Esophagus muscularis mucosa (tissue), 4 donors: Measurements from ENCODE around the gene ARHGAP21.

ENCODE experiments used
- EP300 ChIP-seq: sonication (generic); formaldehyde crosslinking; IDR thresholded peaks from one replicate; pipeline ENCODE4 v1.6.1; 2017; ENCODE audit warnings: antibody characterized with exemption
- POLR2A ChIP-seq: fragments of 450-650 bp; IDR thresholded peaks from one replicate; pipeline ENCODE4 v1.6.1; 2017; ENCODE audit warnings: antibody characterized with exemption, moderate library complexity, mild to moderate bottlenecking, low read depth
- POLR2AphosphoS5 ChIP-seq, 2 donors: sonication (generic); formaldehyde crosslinking; IDR thresholded peaks; one replicate each; pipeline ENCODE4 v1.6.1; 2017; ENCODE audit warnings: antibody characterized with exemption in 2 of 2
- TF ChIP-seq, protein P1 (sequence below), 3 experiments: fragments of 200-600 bp in 2 of 3; fragments of 450-650 bp in 1 of 3; sonication (generic) in 2 of 3; IDR thresholded peaks; one replicate each; pipeline ENCODE4 v1.5.1; 2017 to 2019; ENCODE audit warnings: antibody characterized with exemption in 3 of 3, mild to moderate bottlenecking in 2 of 3, moderate library complexity in 1 of 3

DNA sequence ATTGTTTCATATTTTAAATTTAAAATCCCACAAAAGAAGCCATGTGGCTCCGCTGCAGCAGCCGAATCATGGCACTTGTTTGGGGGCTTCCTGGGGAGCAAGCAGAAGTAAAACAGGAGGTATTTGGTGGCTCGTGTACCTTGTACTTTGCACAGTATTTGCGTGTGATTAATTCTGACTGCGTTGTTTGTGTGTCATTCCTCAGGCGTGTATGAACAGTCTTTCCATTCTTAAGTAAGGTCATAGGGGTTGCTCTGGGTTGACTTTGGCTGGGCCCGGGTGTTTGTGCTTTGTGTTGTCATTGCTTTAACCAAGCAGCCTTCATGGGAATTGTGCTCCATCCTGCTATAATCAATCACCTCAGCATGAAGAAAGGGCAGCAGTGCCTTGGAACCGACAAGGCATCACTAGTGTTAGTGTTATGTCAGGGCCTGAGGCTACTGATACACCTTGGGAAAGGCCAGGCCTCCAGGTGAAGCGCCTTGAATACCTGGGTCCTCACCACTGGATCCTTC is 182.4 kb downstream of the ARHGAP21 start:
- TF ChIP-seq, protein P1, sequence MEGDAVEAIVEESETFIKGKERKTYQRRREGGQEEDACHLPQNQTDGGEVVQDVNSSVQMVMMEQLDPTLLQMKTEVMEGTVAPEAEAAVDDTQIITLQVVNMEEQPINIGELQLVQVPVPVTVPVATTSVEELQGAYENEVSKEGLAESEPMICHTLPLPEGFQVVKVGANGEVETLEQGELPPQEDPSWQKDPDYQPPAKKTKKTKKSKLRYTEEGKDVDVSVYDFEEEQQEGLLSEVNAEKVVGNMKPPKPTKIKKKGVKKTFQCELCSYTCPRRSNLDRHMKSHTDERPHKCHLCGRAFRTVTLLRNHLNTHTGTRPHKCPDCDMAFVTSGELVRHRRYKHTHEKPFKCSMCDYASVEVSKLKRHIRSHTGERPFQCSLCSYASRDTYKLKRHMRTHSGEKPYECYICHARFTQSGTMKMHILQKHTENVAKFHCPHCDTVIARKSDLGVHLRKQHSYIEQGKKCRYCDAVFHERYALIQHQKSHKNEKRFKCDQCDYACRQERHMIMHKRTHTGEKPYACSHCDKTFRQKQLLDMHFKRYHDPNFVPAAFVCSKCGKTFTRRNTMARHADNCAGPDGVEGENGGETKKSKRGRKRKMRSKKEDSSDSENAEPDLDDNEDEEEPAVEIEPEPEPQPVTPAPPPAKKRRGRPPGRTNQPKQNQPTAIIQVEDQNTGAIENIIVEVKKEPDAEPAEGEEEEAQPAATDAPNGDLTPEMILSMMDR (IDR thresholded peaks at IDR 0.05), result no peak
- TF ChIP-seq POLR2AphosphoS5 (IDR thresholded peaks at IDR 0.05) (no peak), POLR2A (no peak), EP300 (no peak)
